K562 (cell line): ENCODE data around the gene EML6. TPM values are rescaled to one million over a fixed set of nuclear protein-coding genes. Genes with fewer than 3 reads are reported as not detected.
A peak's percentile ranks its signal among the peaks of the same experiment; 100 is the strongest.

Experiments used
- ATAC-seq: fragments of 200-7000 bp; cut with Tn5 transposase; 3 replicates; pipeline ENCODE4 v1.9.1; 2020; ENCODE audit warnings: moderate library complexity
- BruUV-seq: library from RNA; stranded (reverse); fragments of 400-500 nt; replicated peaks from 2 replicates; lab custom pipeline; 2021; lab: Mats Ljungman, UMichigan
- CTCF ChIA-PET: fragments of 300-600 bp; formaldehyde crosslinking; extraction: SDS; loops from one replicate; lab custom pipeline; 2021; ENCODE audit warnings: low intra/inter-chr PET ratio; lab: Yijun Ruan, JAX
- POLR2A ChIA-PET: fragments of 300-600, 350-650 bp; sonication (Branson Sonifier 250); formaldehyde crosslinking; extraction: SDS; loops from one replicate; lab custom pipeline; 2021; ENCODE audit warnings: antibody characterized with exemption, inconsistent platforms; lab: Yijun Ruan, JAX
- DNase-seq, 4 experiments: peaks; one replicate each; pipeline versions ENCODE4 v3.0.0 to v3.0.0-alpha.2; 2011 to 2018; ENCODE audit warnings: low spot score in 3 of 4, mixed read lengths in 3 of 4; ENCODE audit errors: extremely low read depth in 1 of 4
- FAIRE-seq: peaks from 2 replicates; lab custom pipeline; 2011; peaks lifted over from hg19 to GRCh38; lab: Jason Lieb, UNC
- H2AFZ ChIP-seq: 2 replicates; pipeline ENCODE4 v1.6.0; 2011; ENCODE audit warnings: low read depth, low read length, control low read depth, inconsistent platforms
- H3K27ac ChIP-seq: fragments of 200-600 bp; 3 replicates; pipeline ENCODE4 v1.8.0; 2011; ENCODE audit warnings: low read depth, mild to moderate bottlenecking, control low read depth, inconsistent platforms, low read length, moderate library complexity, mixed read lengths; ENCODE audit errors: extremely low read depth
- H3K27me3 ChIP-seq, 2 experiments: fragments of 300-600 bp in 1 of 2; 2 replicates in 1 of 2; 3 replicates in 1 of 2; pipeline versions ENCODE4 v1.6.0 to v1.8.0; 2011; ENCODE audit warnings: inconsistent platforms in 2 of 2, low read length in 2 of 2, mild to moderate bottlenecking in 1 of 2, mixed read lengths in 1 of 2, moderate library complexity in 1 of 2; ENCODE audit not compliant: control insufficient read depth in 2 of 2, insufficient read depth in 2 of 2
- H3K36me3 ChIP-seq: fragments of 300-600 bp; 3 replicates; pipeline ENCODE4 v1.8.0; 2011; ENCODE audit warnings: mild to moderate bottlenecking, low read length, inconsistent platforms; ENCODE audit not compliant: control insufficient read depth, insufficient read depth
- H3K4me1 ChIP-seq, 2 experiments: fragments of 200-600 bp in 1 of 2; replicated peaks in 1 of 2; 2 replicates in 1 of 2; 3 replicates in 1 of 2; pipeline versions ENCODE4 v1.5.1 to v1.8.0; 2011; ENCODE audit warnings: inconsistent platforms in 2 of 2, low read length in 2 of 2, mild to moderate bottlenecking in 1 of 2, mixed read lengths in 1 of 2, moderate library complexity in 1 of 2; ENCODE audit not compliant: control insufficient read depth in 2 of 2, insufficient read depth in 2 of 2
- H3K4me2 ChIP-seq: 2 replicates; pipeline ENCODE4 v1.6.1; 2011; ENCODE audit warnings: low read length, control low read depth, inconsistent platforms, mixed read lengths; ENCODE audit not compliant: insufficient read depth
- H3K4me3 ChIP-seq: fragments of 200-600 bp; sonication (generic), shearing (Covaris generic); 2 replicates; pipeline ENCODE4 v1.5.1; 2016; ENCODE audit warnings: control low read depth, inconsistent platforms
- H3K79me2 ChIP-seq: fragments of 200-600 bp; 3 replicates; pipeline ENCODE4 v1.8.0; 2011; ENCODE audit warnings: low read length, inconsistent platforms; ENCODE audit not compliant: control insufficient read depth, insufficient read depth
- H3K9ac ChIP-seq, 2 experiments: 2 replicates each; pipeline versions ENCODE4 v1.6.0 to v1.6.1; 2011; ENCODE audit warnings: low read depth in 2 of 2, low read length in 2 of 2, control low read depth in 1 of 2, inconsistent platforms in 1 of 2, mild to moderate bottlenecking in 1 of 2, mixed read lengths in 1 of 2; ENCODE audit not compliant: insufficient read depth in 1 of 2
- H3K9me1 ChIP-seq: one replicate; pipeline ENCODE4 v1.6.0; 2011; ENCODE audit warnings: inconsistent platforms, mild to moderate bottlenecking, low read length, moderate library complexity; ENCODE audit not compliant: control insufficient read depth, insufficient read depth
- H3K9me3 ChIP-seq: replicated peaks from 2 replicates; pipeline ENCODE4 v1.5.1; 2011; ENCODE audit warnings: low read depth, low read length, inconsistent platforms; ENCODE audit not compliant: control insufficient read depth, insufficient read depth
- H4K20me1 ChIP-seq: replicated peaks from 2 replicates; pipeline ENCODE4 v1.6.1; 2011; ENCODE audit warnings: low read length, inconsistent platforms, mixed read lengths; ENCODE audit not compliant: control insufficient read depth, insufficient read depth
- ATF3 ChIP-seq, 2 experiments: fragments of 450-650 bp in 1 of 2; sonication (generic) in 1 of 2; formaldehyde crosslinking in 1 of 2; IDR thresholded peaks in 1 of 2; conservative IDR thresholded peaks in 1 of 2; 2 replicates each; pipeline versions ENCODE4 v1.6.1 to v1.8.1; 2016 to 2023; ENCODE audit warnings: mild to moderate bottlenecking in 2 of 2, moderate library complexity in 2 of 2, inconsistent platforms in 1 of 2, missing genetic modification reagents in 1 of 2
- ATF7 ChIP-seq: fragments of 450-650 bp; IDR thresholded peaks from 2 replicates; pipeline ENCODE4 v1.7.1; 2014; ENCODE audit warnings: mild to moderate bottlenecking, moderate library complexity
- HNRNPH1 ChIP-seq: fragments of 200-400 bp; formaldehyde crosslinking; optimal IDR thresholded peaks from 2 replicates; pipeline ENCODE3; 2017; ENCODE audit warnings: low read depth, mild to moderate bottlenecking, low read length, moderate library complexity
- MNT ChIP-seq, 2 experiments: fragments of 450-650 bp; conservative IDR thresholded peaks; 2 replicates each; pipeline ENCODE4 v1.6.1; 2017; ENCODE audit warnings: mild to moderate bottlenecking in 2 of 2, moderate library complexity in 2 of 2
- NCOR1 ChIP-seq: fragments of 450-650 bp; IDR thresholded peaks from 2 replicates; pipeline ENCODE4 v1.6.1; 2016; ENCODE audit warnings: mild to moderate bottlenecking, moderate library complexity
- NRF1 ChIP-seq, 2 experiments: fragments of 450-650 bp; IDR thresholded peaks in 1 of 2; conservative IDR thresholded peaks in 1 of 2; 2 replicates each; pipeline ENCODE4 v1.6.1; 2014; ENCODE audit warnings: mild to moderate bottlenecking in 2 of 2
- SUPT5H ChIP-seq: fragments of 450-650 bp; IDR thresholded peaks from 2 replicates; pipeline ENCODE4 v1.6.1; 2016
- ZNF778 ChIP-seq: fragments of 450-650 bp; formaldehyde crosslinking; IDR thresholded peaks from 2 replicates; pipeline ENCODE4 v1.4.0; 2020; ENCODE audit warnings: mild to moderate bottlenecking, moderate library complexity
- WGBS: fragments of 100-300 bp; shearing (Covaris generic); methylation state at CpG from one replicate; pipeline ENCODE4 v1.1.6; 2016; ENCODE audit warnings: low coverage, mixed read lengths; ENCODE audit not compliant: insufficient coverage; ENCODE audit errors: missing lambda C conversion rate; 5-methylcytosine and 5-hydroxymethylcytosine counted together
- in situ Hi-C: fragments of 300-500 bp; cut with MboI; formaldehyde crosslinking; loops from 4 replicates; pipeline ENCODE4 v1.15.0; 2018; ENCODE audit warnings: inconsistent platforms, mixed read lengths
- intact Hi-C: fragments of 100-400 bp; cut with micrococcal nuclease; formaldehyde crosslinking; loops from 2 replicates; pipeline ENCODE4 v1.14.2; 2022
- polyA plus RNA-seq, 8 experiments: library from polyadenylated mRNA; depleted of rRNA in 4 of 8; stranded (reverse) in 5 of 8; unstranded in 3 of 8; fragments of >200 nt; fragmentation: Nextera tagmentation in 2 of 8; fragmentation: Illumina TruSeq in 1 of 8; extraction: Ambion mirVana in 2 of 8; extraction: Trizol in 1 of 8; gene quantifications; 2 replicates each; pipeline versions ENCODE4 v1.2.1 to v1.2.3, GENCODE V29; 2011 to 2014; ENCODE audit warnings: inconsistent platforms in 1 of 8, missing spikeins in 1 of 8
- total RNA-seq, 7 experiments: library from RNA; depleted of rRNA in 6 of 7; stranded (reverse); fragments of >200 nt in 6 of 7; fragmentation: Illumina TruSeq in 2 of 7; extraction: Trizol in 2 of 7; gene quantifications; 2 replicates each; pipeline versions ENCODE4 v1.2.1 to v1.2.3, GENCODE V29; 2011 to 2021; ENCODE audit warnings: low replicate concordance in 1 of 7

EML6 gene
- total and polyA plus RNA-seq, 9 of the 15 experiments (the other 6 are each of a cell fraction or from before 2014, with no cell fraction given), result 0.07 to 0.56 (median 0.25) TPM

GRCh38 chr2:54813584-54813983, 90.1 kb downstream of the EML6 start:
- TF ChIP-seq NCOR1 (no peak), HNRNPH1 (no peak), NRF1 (conservative IDR thresholded peaks at IDR 0.05 in 1 of 2, IDR thresholded peaks at IDR 0.05 in 1 of 2) (0 out of 4 replicates have a peak, but pooled peaks of 1 of the 2 experiments have one; percentile 23), ATF7 (peak; percentile 55; the same call in 1 of the 2 replicates), ZNF778 (CRISPR knock-in tag) (no peak), SUPT5H (no peak), ATF3 (IDR thresholded peaks at IDR 0.05) (peak; percentile 60; the same call in 1 of the 2 replicates), ATF3 (CRISPR knock-in tag; conservative IDR thresholded peaks at IDR 0.05) (no peak), MNT (conservative IDR thresholded peaks at IDR 0.05) (no peak)
- ChIA-PET CTCF (no interaction called here), POLR2A (no interaction called here)
- DNase-seq (no peak), ATAC-seq (no peak), FAIRE-seq (no peak)
- no peak overlapping the region for H3K9ac ChIP-seq
- H3K4me2 ChIP-seq, result no peak overlapping the region
- H3K79me2 ChIP-seq, result no peaks in the 10 kb centered on the region
- in situ Hi-C loops (no loop called here), intact Hi-C loops (no loop called here)
- no peak overlapping the region for H3K4me3 ChIP-seq
- H3K27me3 ChIP-seq, result peaks cover 4% of the 10 kb centered on the region in 2 experiments; a peak in 2 of 5 replicates
- WGBS, result 0% methylated on average over 1 of the region's 1 CpG
- no peaks in the 10 kb centered on the region for H3K9me3 ChIP-seq
- no peaks in the 10 kb centered on the region for H3K9me1 ChIP-seq
- H4K20me1 ChIP-seq, result no peaks in the 10 kb centered on the region
- no peaks in the 10 kb centered on the region for H3K36me3 ChIP-seq
- no peak overlapping the region for H3K27ac ChIP-seq
- no peaks in the 10 kb centered on the region for H3K4me1 ChIP-seq
- BruUV-seq, result no TSS peak
- H2AFZ ChIP-seq, result no peak overlapping the region
